ENCODE data around the gene SH2B3. TPM values are rescaled to one million over a fixed set of nuclear protein-coding genes. Genes with fewer than 3 reads are reported as not detected.
"Not testable (repeated sequence)": the region's sequence is repeated elsewhere in the genome, so short reads cannot be mapped to it uniquely, and the experiment has no call there.

SH2B3 gene
- total and polyA plus RNA-seq, 11 donors, result 11.3 to 76.7 (median 40.2) TPM

GRCh38 chr12:111482462-111482861 lies 76.7 kb downstream of the SH2B3 start:
- H3K9me3 ChIP-seq, result no peaks in the 10 kb centered on the region
- DNase-seq (no peak), ATAC-seq (no peak)
- H3K27ac ChIP-seq, result no peak overlapping the region
- TF ChIP-seq POLR2A (IDR thresholded peaks at IDR 0.05), result no peak
- TF ChIP-seq, protein P1, sequence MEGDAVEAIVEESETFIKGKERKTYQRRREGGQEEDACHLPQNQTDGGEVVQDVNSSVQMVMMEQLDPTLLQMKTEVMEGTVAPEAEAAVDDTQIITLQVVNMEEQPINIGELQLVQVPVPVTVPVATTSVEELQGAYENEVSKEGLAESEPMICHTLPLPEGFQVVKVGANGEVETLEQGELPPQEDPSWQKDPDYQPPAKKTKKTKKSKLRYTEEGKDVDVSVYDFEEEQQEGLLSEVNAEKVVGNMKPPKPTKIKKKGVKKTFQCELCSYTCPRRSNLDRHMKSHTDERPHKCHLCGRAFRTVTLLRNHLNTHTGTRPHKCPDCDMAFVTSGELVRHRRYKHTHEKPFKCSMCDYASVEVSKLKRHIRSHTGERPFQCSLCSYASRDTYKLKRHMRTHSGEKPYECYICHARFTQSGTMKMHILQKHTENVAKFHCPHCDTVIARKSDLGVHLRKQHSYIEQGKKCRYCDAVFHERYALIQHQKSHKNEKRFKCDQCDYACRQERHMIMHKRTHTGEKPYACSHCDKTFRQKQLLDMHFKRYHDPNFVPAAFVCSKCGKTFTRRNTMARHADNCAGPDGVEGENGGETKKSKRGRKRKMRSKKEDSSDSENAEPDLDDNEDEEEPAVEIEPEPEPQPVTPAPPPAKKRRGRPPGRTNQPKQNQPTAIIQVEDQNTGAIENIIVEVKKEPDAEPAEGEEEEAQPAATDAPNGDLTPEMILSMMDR (IDR thresholded peaks at IDR 0.05), result peak in 8 of 12 donors; percentile 8 to 39 (median 22)
- H3K27me3 ChIP-seq, result no peaks in the 10 kb centered on the region
- H3K4me1 ChIP-seq, result peaks cover 0 to 5% (median 0%) of the 10 kb centered on the region in 12 donors
- WGBS, 4 donors, result 94 to 96% (median 95%) methylated on average over 2 of the region's 2 CpGs
- no peak overlapping the region for H3K4me3 ChIP-seq
- H3K36me3 ChIP-seq, result peaks cover 0 to 100% (median 92%) of the 10 kb centered on the region in 9 donors
- intact Hi-C loops (cut with DNase I), result no loop called here

- Histone ChIP-seq H3K27me3 (no peaks in the 10 kb centered on the region), H3K9me3 (no peaks in the 10 kb centered on the region), H3K4me1 (peaks cover 0 to 18% (median 8%) of the 10 kb centered on the region in 12 donors), H3K4me3 (no peak overlapping the region), H3K27ac (peak overlapping the region in 3 of 12 donors; percentile 3 to 45 (median 32)), H3K36me3 (peaks cover 0 to 95% (median 79%) of the 10 kb centered on the region in 9 donors)
- intact Hi-C loops (cut with DNase I), result no loop called here
- TF ChIP-seq, protein P1 (IDR thresholded peaks at IDR 0.05), result no peak
- TF ChIP-seq POLR2A (IDR thresholded peaks at IDR 0.05), result no peak
- DNase-seq, result peak in 4 of 5 donors; percentile 42 to 68 (median 50)
- 37 to 59% (median 47%) methylated on average over 4 of the region's 4 CpGs for WGBS, 4 donors
- peak in 3 of 4 donors; percentile 44 to 66 (median 60) for ATAC-seq
Measured at GRCh38 chr12:111488271-111488670, 82.5 kb downstream of the SH2B3 start.

DNA sequence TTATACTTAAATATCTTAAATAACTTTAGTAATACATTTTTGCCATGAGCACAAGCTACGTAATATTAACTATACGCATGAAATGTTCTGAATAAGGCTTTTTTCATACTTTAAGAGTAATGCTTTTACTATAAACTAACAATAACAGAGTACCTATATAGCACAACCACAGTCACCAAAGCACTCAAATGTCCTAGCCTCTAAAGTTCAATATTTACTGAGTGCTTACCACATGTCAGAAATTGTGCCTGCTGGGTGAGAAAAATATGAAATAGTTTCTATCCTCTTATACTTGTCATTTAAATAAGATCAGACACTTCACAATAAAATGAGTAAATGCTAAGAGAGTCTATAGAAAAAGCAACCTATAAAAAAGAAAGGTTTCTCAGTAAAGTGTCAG lies 83.1 kb downstream of the SH2B3 start:
- 83 to 92% (median 90%) methylated on average over 2 of the region's 2 CpGs for WGBS, 4 donors
- ATAC-seq, result no peak
- H3K36me3 ChIP-seq, result peaks cover 0 to 95% (median 79%) of the 10 kb centered on the region in 9 donors
- intact Hi-C loops (cut with DNase I), result no loop called here
- H3K27ac ChIP-seq, result peak overlapping the region in 2 of 12 donors; percentile 19 to 32
- TF ChIP-seq POLR2A (IDR thresholded peaks at IDR 0.05), result no peak
- TF ChIP-seq, protein P1 (IDR thresholded peaks at IDR 0.05), result no peak
- peaks cover 0 to 18% (median 8%) of the 10 kb centered on the region in 12 donors for H3K4me1 ChIP-seq
- no peaks in the 10 kb centered on the region for H3K9me3 ChIP-seq
- DNase-seq, result no peak
- H3K4me3 ChIP-seq, result no peak overlapping the region
- H3K27me3 ChIP-seq, result no peaks in the 10 kb centered on the region

GRCh38 chr12:111492979-111493378 lies 87.3 kb downstream of the SH2B3 start:
- intact Hi-C loops (cut with DNase I); DNase-seq; H3K4me3 ChIP-seq; ATAC-seq; H3K27me3 ChIP-seq: not testable (repeated sequence)
- Histone ChIP-seq H3K36me3 (peaks cover 0 to 95% (median 78%) of the 10 kb centered on the region in 9 donors), H3K9me3 (peaks cover 0 to 14% (median 0%) of the 10 kb centered on the region in 12 donors), H3K4me1 (peaks cover 0 to 16% (median 6%) of the 10 kb centered on the region in 12 donors), H3K27ac (peak overlapping the region in 1 of 12 donors; percentile 41)
- WGBS, 4 donors, result 74 to 91% (median 79%) methylated on average over 7 of the region's 7 CpGs

DNA sequence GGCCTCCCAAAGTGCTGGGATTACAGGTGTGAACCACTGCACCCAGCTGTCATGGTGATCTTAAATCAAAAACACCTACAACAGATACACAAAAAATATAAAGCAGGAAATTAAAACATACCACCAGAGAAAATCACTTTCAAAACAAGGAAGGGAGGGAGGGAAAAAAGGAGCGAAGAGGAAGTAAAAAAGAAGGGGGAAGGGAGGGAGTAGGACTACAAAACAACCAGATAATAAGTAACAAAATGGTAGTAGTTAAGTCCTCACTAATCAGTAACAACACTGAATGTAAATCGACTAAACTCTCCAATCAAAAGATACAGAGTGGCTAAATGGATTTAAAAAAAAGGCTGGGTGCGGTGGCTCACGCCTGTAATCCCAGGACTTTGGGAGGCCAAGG lies 89.0 kb downstream of the SH2B3 start:
- 91 to 99% (median 94%) methylated on average over 4 of the region's 4 CpGs for WGBS, 4 donors
- intact Hi-C loops (cut with DNase I), result no loop called here
- H3K27me3 ChIP-seq, result no peaks in the 10 kb centered on the region
- DNase-seq (no peak), ATAC-seq (no peak)
- H3K36me3 ChIP-seq, result peaks cover 0 to 95% (median 80%) of the 10 kb centered on the region in 9 donors
- H3K4me1 ChIP-seq, result peaks cover 0 to 9% (median 0%) of the 10 kb centered on the region in 12 donors
- H3K27ac ChIP-seq, result no peak overlapping the region
- TF ChIP-seq, protein P1 (IDR thresholded peaks at IDR 0.05), result no peak
- TF ChIP-seq POLR2A (IDR thresholded peaks at IDR 0.05), result no peak
- H3K9me3 ChIP-seq, result peaks cover 0 to 14% (median 0%) of the 10 kb centered on the region in 12 donors
- no peak overlapping the region for H3K4me3 ChIP-seq

All from heart left ventricle (tissue), 16 donors.